ENCODE results near the gene HOOK1. TPM values are rescaled to one million over a fixed set of nuclear protein-coding genes. Genes with fewer than 3 reads are reported as not detected.

HOOK1 gene
- total RNA-seq, 1 donor from 2014 or later = 24.6 TPM

- Histone ChIP-seq H3K36me3 (no peaks in the 10 kb centered on the region), H3K4me3 (no peak overlapping the region), H3K9me3 (no peaks in the 10 kb centered on the region), H3K27ac (no peak overlapping the region), H3K4me1 (no peaks in the 10 kb centered on the region), H3K27me3 (no peaks in the 10 kb centered on the region)
- TF ChIP-seq, protein P1, sequence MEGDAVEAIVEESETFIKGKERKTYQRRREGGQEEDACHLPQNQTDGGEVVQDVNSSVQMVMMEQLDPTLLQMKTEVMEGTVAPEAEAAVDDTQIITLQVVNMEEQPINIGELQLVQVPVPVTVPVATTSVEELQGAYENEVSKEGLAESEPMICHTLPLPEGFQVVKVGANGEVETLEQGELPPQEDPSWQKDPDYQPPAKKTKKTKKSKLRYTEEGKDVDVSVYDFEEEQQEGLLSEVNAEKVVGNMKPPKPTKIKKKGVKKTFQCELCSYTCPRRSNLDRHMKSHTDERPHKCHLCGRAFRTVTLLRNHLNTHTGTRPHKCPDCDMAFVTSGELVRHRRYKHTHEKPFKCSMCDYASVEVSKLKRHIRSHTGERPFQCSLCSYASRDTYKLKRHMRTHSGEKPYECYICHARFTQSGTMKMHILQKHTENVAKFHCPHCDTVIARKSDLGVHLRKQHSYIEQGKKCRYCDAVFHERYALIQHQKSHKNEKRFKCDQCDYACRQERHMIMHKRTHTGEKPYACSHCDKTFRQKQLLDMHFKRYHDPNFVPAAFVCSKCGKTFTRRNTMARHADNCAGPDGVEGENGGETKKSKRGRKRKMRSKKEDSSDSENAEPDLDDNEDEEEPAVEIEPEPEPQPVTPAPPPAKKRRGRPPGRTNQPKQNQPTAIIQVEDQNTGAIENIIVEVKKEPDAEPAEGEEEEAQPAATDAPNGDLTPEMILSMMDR (IDR thresholded peaks at IDR 0.05) = no peak
- TF ChIP-seq POLR2AphosphoS5 (IDR thresholded peaks at IDR 0.05; ENCODE audit: insufficient read depth in 1 of 2, low read depth in 1 of 2) (no peak), POLR2A (IDR thresholded peaks at IDR 0.05) (no peak)
- intact Hi-C loops (cut with DNase I) = no loop called here
- no peak for DNase-seq (ENCODE audit: extremely low spot score in 2 of 2)
These were observed 34.8 kb upstream of the HOOK1 start for GRCh38 chr1:59779949-59780348.

GRCh38 chr1:59788825-59789224, 25.9 kb upstream of the HOOK1 start:
- H3K27ac ChIP-seq = no peak overlapping the region
- H3K4me3 ChIP-seq = no peak overlapping the region
- peaks cover 6% of the 10 kb centered on the region for H3K4me1 ChIP-seq
- DNase-seq (ENCODE audit: extremely low spot score in 2 of 2) = no peak
- no peaks in the 10 kb centered on the region for H3K36me3 ChIP-seq
- intact Hi-C loops (cut with DNase I) = no loop called here
- no peaks in the 10 kb centered on the region for H3K9me3 ChIP-seq
- H3K27me3 ChIP-seq = no peaks in the 10 kb centered on the region
- TF ChIP-seq POLR2AphosphoS5 (IDR thresholded peaks at IDR 0.05; ENCODE audit: insufficient read depth in 1 of 2, low read depth in 1 of 2) = no peak
- TF ChIP-seq, protein P1 (IDR thresholded peaks at IDR 0.05) = no peak
- no peak for TF ChIP-seq POLR2A (IDR thresholded peaks at IDR 0.05)

GRCh38 chr1:59798600-59798999, 16.1 kb upstream of the HOOK1 start:
- Histone ChIP-seq H3K27me3 (no peaks in the 10 kb centered on the region), H3K36me3 (no peaks in the 10 kb centered on the region), H3K27ac (no peak overlapping the region), H3K9me3 (no peaks in the 10 kb centered on the region), H3K4me3 (no peak overlapping the region), H3K4me1 (no peaks in the 10 kb centered on the region)
- intact Hi-C loops (cut with DNase I) = no loop called here
- TF ChIP-seq, protein P1 (IDR thresholded peaks at IDR 0.05) = no peak
- TF ChIP-seq POLR2AphosphoS5 (IDR thresholded peaks at IDR 0.05; ENCODE audit: insufficient read depth in 1 of 2, low read depth in 1 of 2) = no peak
- TF ChIP-seq POLR2A (IDR thresholded peaks at IDR 0.05) = no peak
- DNase-seq (ENCODE audit: extremely low spot score in 2 of 2) = no peak

DNA sequence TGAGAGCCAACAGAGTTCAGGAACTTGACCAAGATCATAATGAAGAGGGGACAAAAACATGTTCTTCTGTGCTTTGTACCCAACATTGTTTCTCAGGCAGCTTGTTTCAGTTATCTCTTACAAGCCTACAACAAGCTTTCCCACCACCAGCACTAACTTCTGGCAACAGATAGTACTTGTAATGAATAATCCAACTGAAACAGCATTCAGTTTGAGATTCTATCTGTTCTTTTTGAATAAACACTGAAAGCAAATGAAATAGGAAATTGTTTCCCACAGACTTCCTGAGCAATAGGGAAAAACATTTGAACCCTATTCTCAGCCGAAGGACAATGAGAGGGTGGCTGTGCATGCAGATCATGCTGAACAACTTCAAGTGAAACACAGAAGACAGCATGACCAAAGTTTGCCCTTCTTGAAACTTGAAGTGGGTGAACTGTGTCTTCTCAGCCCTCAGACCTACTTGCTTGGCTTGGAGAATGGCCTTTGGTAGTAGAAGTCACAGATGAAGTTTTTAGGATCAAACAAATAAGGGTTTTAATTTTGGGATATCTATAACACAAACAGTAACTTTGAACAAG, 11.2 kb upstream of the HOOK1 start:
- intact Hi-C loops (cut with DNase I) = no loop called here
- H3K9me3 ChIP-seq = no peaks in the 10 kb centered on the region
- TF ChIP-seq POLR2A (IDR thresholded peaks at IDR 0.05) (no peak), POLR2AphosphoS5 (IDR thresholded peaks at IDR 0.05; ENCODE audit: insufficient read depth in 1 of 2, low read depth in 1 of 2) (no peak)
- TF ChIP-seq, protein P1 (IDR thresholded peaks at IDR 0.05) = no peak
- H3K27me3 ChIP-seq = no peaks in the 10 kb centered on the region
- DNase-seq (ENCODE audit: extremely low spot score in 2 of 2) = no peak
- H3K27ac ChIP-seq = no peak overlapping the region
- H3K4me3 ChIP-seq = no peak overlapping the region
- H3K36me3 ChIP-seq = no peaks in the 10 kb centered on the region
- no peaks in the 10 kb centered on the region for H3K4me1 ChIP-seq

- DNase-seq (ENCODE audit: extremely low spot score in 2 of 2) = no peak
- no peak for TF ChIP-seq POLR2AphosphoS5 (IDR thresholded peaks at IDR 0.05; ENCODE audit: insufficient read depth in 1 of 2, low read depth in 1 of 2)
- no peak for TF ChIP-seq POLR2A (IDR thresholded peaks at IDR 0.05)
- TF ChIP-seq, protein P1 (IDR thresholded peaks at IDR 0.05) = no peak
- Histone ChIP-seq H3K27ac (no peak overlapping the region), H3K4me3 (no peak overlapping the region), H3K9me3 (no peaks in the 10 kb centered on the region), H3K27me3 (no peaks in the 10 kb centered on the region), H3K4me1 (no peaks in the 10 kb centered on the region), H3K36me3 (no peaks in the 10 kb centered on the region)
- intact Hi-C loops (cut with DNase I) = no loop called here
These were observed 10.4 kb upstream of the HOOK1 start for GRCh38 chr1:59804301-59804700.
